AG04450 (cell line): ENCODE data around the gene FRMD4A. TPM values are rescaled to one million over a fixed set of nuclear protein-coding genes. Genes with fewer than 3 reads are reported as not detected.
"Not testable (repeated sequence)": the region's sequence is repeated elsewhere in the genome, so short reads cannot be mapped to it uniquely, and the experiment has no call there.

ENCODE experiments used
- CTCF ChIA-PET: fragments of 300-600, 350-600 bp; formaldehyde crosslinking; extraction: SDS; loops from one replicate; lab custom pipeline; 2022; ENCODE audit warnings: antibody characterized with exemption, inconsistent platforms; lab: Charles Lee
- POLR2A ChIA-PET: fragments of 350-600 bp; formaldehyde crosslinking; extraction: SDS; loops from one replicate; lab custom pipeline; 2021; ENCODE audit warnings: antibody characterized with exemption, inconsistent platforms; lab: Yijun Ruan, JAX
- DNase-seq: peaks from one replicate; pipeline ENCODE4 v3.0.0-alpha.2; 2011; ENCODE audit warnings: low read depth, low spot score
- H3K27ac ChIP-seq: one replicate; pipeline ENCODE4 v1.5.1; 2012; ENCODE audit warnings: low read depth, low read length, control low read depth
- H3K27me3 ChIP-seq: one replicate; pipeline ENCODE4 v1.6.0; 2012; ENCODE audit warnings: low read length; ENCODE audit not compliant: control insufficient read depth, insufficient read depth
- H3K4me3 ChIP-seq: 2 replicates; pipeline ENCODE4 v1.5.1; 2011; ENCODE audit warnings: mild to moderate bottlenecking, low read depth, low read length, control low read depth
- H3K9me3 ChIP-seq: 2 replicates; pipeline ENCODE4 v1.5.1; 2012; ENCODE audit warnings: low read length; ENCODE audit not compliant: control insufficient read depth, insufficient read depth
- polyA plus RNA-seq: library from polyadenylated mRNA; depleted of rRNA; stranded (reverse); fragments of >200 nt; gene quantifications from 2 replicates; pipeline ENCODE4 v1.2.3, GENCODE V29; 2011
- TF ChIP-seq, protein P1 (sequence below): IDR thresholded peaks from 2 replicates; pipeline ENCODE4 v1.5.1; 2011; ENCODE audit warnings: low read depth, low read length, control low read depth, inconsistent platforms

Gene FRMD4A
- polyA plus RNA-seq, 1 experiment = 45.7 TPM

DNA sequence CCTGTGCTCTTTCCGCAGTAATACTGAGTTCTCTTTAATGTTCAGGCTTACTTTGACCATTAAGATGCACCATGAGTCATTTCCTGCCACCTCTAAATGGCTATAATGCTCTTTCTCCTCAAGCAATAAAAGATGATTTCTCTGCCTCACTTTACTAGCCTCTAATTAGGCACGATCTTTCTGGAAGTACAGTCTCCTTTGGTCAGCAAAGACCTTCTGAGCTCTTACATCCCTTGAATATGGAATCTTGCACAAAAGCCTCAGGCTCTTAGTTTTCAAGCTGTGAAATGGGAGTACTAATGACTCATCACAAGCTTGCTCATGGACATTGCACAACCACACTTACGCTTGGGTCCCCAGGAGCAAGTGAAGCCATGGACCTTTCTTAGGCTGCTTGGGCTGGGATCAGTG lies 85.9 kb downstream of the FRMD4A start:
- TF ChIP-seq, protein P1, sequence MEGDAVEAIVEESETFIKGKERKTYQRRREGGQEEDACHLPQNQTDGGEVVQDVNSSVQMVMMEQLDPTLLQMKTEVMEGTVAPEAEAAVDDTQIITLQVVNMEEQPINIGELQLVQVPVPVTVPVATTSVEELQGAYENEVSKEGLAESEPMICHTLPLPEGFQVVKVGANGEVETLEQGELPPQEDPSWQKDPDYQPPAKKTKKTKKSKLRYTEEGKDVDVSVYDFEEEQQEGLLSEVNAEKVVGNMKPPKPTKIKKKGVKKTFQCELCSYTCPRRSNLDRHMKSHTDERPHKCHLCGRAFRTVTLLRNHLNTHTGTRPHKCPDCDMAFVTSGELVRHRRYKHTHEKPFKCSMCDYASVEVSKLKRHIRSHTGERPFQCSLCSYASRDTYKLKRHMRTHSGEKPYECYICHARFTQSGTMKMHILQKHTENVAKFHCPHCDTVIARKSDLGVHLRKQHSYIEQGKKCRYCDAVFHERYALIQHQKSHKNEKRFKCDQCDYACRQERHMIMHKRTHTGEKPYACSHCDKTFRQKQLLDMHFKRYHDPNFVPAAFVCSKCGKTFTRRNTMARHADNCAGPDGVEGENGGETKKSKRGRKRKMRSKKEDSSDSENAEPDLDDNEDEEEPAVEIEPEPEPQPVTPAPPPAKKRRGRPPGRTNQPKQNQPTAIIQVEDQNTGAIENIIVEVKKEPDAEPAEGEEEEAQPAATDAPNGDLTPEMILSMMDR = no peak
- Histone ChIP-seq H3K4me3 (no peak overlapping the region), H3K27ac (no peak overlapping the region), H3K9me3 (no peaks in the 10 kb centered on the region), H3K27me3 (peaks cover 4% of the 10 kb centered on the region)
- ChIA-PET CTCF (no interaction called here), POLR2A (no interaction called here)
- no peak for DNase-seq

DNA sequence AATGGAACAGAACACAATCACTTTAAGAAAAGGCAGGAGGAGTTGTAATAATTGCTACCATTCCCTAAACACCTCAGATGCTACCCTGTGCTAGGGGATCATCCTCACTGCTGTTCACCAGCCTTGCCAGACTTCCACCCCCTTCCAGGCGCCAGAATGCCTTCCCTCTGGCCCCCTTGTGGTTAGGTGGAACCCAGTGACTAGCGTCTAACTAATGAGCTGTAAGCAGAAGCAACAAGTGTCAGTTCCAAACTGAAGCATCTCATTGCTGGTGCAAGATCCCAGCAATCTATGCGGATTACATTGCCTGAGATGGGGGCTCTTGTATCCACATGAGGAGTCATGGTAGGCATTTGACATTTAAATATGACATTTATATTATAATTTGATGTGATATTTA lies 86.6 kb downstream of the FRMD4A start:
- DNase-seq = no peak
- no peak overlapping the region for H3K27ac ChIP-seq
- peaks cover 5% of the 10 kb centered on the region for H3K27me3 ChIP-seq
- ChIA-PET CTCF (no interaction called here), POLR2A (no interaction called here)
- H3K4me3 ChIP-seq = no peak overlapping the region
- TF ChIP-seq, protein P1 = no peak
- H3K9me3 ChIP-seq = no peaks in the 10 kb centered on the region

DNA sequence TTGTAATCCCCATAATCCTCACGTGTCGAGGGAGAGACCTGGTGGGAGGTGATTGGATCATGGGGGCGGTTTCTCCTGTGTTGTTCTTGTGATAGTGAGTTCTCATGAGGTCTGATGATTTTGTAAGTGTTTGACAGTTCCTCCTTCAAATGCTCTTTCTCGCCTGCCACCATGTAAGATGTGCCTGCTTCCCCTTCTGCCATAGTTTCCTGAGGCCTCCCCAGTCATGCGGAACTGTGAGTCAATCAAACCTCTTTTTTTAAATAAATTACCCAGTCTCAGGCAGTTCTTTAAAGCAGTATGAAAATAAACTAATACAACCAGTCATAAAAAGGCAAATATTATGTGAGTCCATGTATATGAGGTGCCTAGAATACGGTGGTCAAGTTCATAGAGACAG lies 87.5 kb downstream of the FRMD4A start:
- DNase-seq = no peak

DNA sequence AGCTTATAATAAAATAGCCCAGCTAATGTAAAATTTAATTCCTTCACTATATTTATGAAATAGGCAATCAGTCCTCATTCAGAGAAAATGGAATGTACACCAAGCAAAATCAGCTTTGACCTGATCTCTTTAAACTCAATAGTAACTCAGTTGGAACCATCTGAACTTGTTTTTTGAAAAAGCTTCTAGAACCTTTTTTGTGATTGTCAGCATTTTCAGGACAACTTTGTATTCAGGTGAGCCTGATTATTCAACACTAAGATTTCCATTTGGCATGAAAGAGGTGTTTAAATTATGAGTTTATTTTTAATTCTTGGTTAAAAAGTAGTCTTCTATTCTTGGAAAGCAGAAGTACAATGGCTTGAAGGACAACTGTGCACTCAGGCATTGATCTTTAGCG lies 89.5 kb downstream of the FRMD4A start:
- H3K27ac ChIP-seq = no peak overlapping the region
- H3K4me3 ChIP-seq = no peak overlapping the region
- TF ChIP-seq, protein P1 = no peak
- H3K9me3 ChIP-seq = no peaks in the 10 kb centered on the region
- peaks cover 14% of the 10 kb centered on the region for H3K27me3 ChIP-seq
- no peak for DNase-seq
- ChIA-PET CTCF (no interaction called here), POLR2A (no interaction called here)

More for the DNA sequence above, 87.5 kb downstream of the FRMD4A start:
- no peaks in the 10 kb centered on the region for H3K9me3 ChIP-seq
- ChIA-PET CTCF (no interaction called here), POLR2A (no interaction called here)
- no peak overlapping the region for H3K4me3 ChIP-seq
- H3K27me3 ChIP-seq = peaks cover 5% of the 10 kb centered on the region
- TF ChIP-seq, protein P1 = no peak
- H3K27ac ChIP-seq = no peak overlapping the region

DNA sequence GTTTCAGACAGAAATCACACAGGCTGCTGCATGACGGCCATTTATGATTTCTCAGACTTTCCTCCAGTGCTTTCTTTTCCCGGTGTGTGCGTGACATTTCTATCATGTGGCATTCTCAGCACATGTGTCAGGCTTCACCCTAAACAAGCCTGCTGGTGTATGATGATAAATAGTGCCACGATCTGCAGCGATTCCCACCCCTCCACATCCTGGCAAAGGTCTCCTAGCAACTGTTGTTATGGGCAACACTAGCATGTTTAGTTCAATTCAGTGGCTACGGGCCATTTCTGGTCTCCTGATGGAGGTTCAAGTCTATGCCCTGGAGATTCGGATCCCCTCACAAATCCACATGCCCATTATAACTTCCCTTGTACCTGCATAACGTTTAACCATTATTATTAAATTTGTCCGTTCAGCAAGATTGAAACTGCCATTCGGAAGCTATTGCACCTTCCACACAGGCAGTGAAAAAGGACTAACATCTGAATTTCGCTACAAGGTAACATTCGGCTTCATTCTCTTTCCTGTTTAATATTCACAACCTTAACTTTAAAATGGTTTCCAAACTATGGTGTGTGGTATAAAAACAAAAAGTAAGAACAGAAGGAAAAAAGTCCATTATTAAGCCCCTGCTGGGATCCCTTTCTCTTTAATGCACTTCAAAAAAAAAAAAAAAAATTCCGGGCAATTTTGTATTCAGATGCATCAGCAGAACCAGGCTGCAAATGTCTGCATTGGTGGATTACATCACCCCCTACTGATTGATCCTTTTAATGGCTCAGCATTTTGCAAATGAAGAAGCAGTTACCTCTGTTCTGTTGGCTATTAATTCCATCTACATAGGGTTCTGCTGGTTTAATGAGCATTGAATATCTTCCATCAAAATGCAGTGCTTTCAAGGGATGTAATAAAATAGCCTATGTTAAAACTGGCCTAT lies 90.2 kb downstream of the FRMD4A start:
- Histone ChIP-seq H3K9me3 (no peaks in the 10 kb centered on the region), H3K27ac (no peak overlapping the region), H3K4me3 (no peak overlapping the region), H3K27me3 (peaks cover 19% of the 10 kb centered on the region)
- ChIA-PET POLR2A (no interaction called here), CTCF (no interaction called here)
- TF ChIP-seq, protein P1 = no peak
- DNase-seq = no peak

DNA sequence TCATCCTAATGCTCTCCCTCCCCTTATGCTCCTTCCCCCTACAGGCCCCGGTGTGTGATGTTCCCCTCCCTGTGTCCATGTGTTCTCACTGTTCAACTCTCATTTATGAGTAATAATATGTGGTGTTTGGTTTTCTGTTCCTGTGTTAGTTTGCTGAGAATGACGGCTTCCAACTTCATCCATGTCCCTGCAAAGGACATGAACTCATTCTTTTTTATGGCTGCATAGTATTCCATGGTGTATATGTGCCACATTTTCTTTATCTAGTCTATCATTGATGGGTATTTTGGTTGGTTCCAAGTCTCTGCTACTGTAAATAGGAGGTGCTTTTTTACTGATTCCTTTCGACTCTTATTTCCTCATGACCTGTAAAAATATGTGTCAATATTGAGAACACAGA lies 92.1 kb downstream of the FRMD4A start:
- H3K4me3 ChIP-seq, DNase-seq, CTCF ChIA-PET, H3K9me3 ChIP-seq, POLR2A ChIA-PET, H3K27ac ChIP-seq: not testable (repeated sequence)
- peaks cover 19% of the 10 kb centered on the region for H3K27me3 ChIP-seq
